Neural cell (in vitro differentiated cells): ENCODE data around the gene CD58.

Experiments
- CTCF ChIP-seq: fragments of 450-650 bp; IDR thresholded peaks from 2 replicates; pipeline ENCODE4 v1.5.1; 2014; ENCODE audit warnings: antibody characterized with exemption, mild to moderate bottlenecking, moderate library complexity; ENCODE audit not compliant: poor library complexity, severe bottlenecking
- EP300 ChIP-seq: fragments of 450-650 bp; conservative IDR thresholded peaks from 2 replicates; pipeline ENCODE4 v1.6.1; 2014; ENCODE audit warnings: antibody characterized with exemption, mild to moderate bottlenecking, moderate library complexity; ENCODE audit not compliant: poor library complexity, severe bottlenecking
- POLR2AphosphoS5 ChIP-seq: IDR thresholded peaks from 2 replicates; pipeline ENCODE4 v1.6.1; 2012
- RAD21 ChIP-seq: fragments of 450-650 bp; conservative IDR thresholded peaks from 2 replicates; pipeline ENCODE4 v1.6.1; 2014; ENCODE audit warnings: antibody characterized with exemption, mild to moderate bottlenecking, moderate library complexity

DNA sequence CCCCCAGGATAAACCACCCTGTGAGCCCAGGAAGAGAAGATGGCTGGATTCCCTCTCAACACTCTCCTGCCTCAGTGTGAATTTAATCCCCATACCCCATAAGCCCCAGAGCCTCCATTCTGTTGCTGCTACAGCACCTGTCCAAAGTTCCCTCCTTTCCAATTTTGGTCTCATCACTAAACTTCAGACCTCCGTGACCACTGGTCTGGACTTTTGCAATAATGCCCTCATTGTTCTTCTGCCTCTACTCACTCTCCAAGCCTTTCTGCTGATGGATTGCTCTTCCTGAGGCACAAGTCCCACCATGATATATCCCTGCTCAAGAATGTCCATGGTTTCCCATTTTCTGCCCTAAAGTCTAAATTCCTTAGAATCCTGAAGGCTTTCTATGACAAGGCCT lies 83.2 kb downstream of the CD58 start:
- TF ChIP-seq POLR2AphosphoS5 (no peak), CTCF (no peak), EP300 (no peak), RAD21 (no peak)
